Stimulated activated CD4-positive, alpha-beta T cell treated with anti-CD3 and anti-CD28 coated beads, TNF-alpha, amount 100 ng/mL, for 1 hour (primary cell): Measurements from ENCODE around the gene MTX3.

Source experiments
- DNase-seq, 3 donors: peaks; one replicate each; pipeline ENCODE4 v3.0.0-alpha.2; 2020; ENCODE audit warnings: low read depth in 3 of 3, low spot score in 1 of 3

MTX3 gene

GRCh38 chr5:79984363-79984762, 6.7 kb downstream of the MTX3 start:
- no peak for DNase-seq

- no peak for DNase-seq
Measured at GRCh38 chr5:79983618-79984017, 7.4 kb downstream of the MTX3 start.

- no peak for DNase-seq
Measured at GRCh38 chr5:79982136-79982535, 8.9 kb downstream of the MTX3 start.

- no peak for DNase-seq
Measured at GRCh38 chr5:79976759-79977515, 14.1 kb downstream of the MTX3 start.

- no peak for DNase-seq
Measured at GRCh38 chr5:79975422-79975821, 15.6 kb downstream of the MTX3 start.

- DNase-seq: no peak
Measured at GRCh38 chr5:79974886-79975285, 16.2 kb downstream of the MTX3 start.

- no peak for DNase-seq
Measured at GRCh38 chr5:79973996-79974395, 17.1 kb downstream of the MTX3 start.

GRCh38 chr5:79973511-79973910, 17.6 kb downstream of the MTX3 start:
- no peak for DNase-seq

GRCh38 chr5:79971156-79971555, 19.9 kb downstream of the MTX3 start:
- no peak for DNase-seq

GRCh38 chr5:79966448-79966847, 24.6 kb downstream of the MTX3 start:
- DNase-seq: no peak

- no peak for DNase-seq
Measured at GRCh38 chr5:79964136-79964535, 26.9 kb downstream of the MTX3 start.

GRCh38 chr5:79963261-79964061, 27.6 kb downstream of the MTX3 start:
- DNase-seq: no peak

GRCh38 chr5:79962575-79963222, 28.4 kb downstream of the MTX3 start:
- DNase-seq: no peak

- DNase-seq: no peak
Measured at GRCh38 chr5:79961716-79962574, 29.1 kb downstream of the MTX3 start.

GRCh38 chr5:79959407-79959806, 31.7 kb downstream of the MTX3 start:
- DNase-seq: no peak

- DNase-seq: no peak
Measured at GRCh38 chr5:79955941-79956670, 35.0 kb downstream of the MTX3 start.

GRCh38 chr5:79955356-79955895, 35.6 kb downstream of the MTX3 start:
- DNase-seq: no peak

GRCh38 chr5:79954620-79955019, 36.4 kb downstream of the MTX3 start:
- no peak for DNase-seq

GRCh38 chr5:79947567-79947966, 43.5 kb downstream of the MTX3 start:
- DNase-seq: no peak

- DNase-seq: no peak
Measured at GRCh38 chr5:79938468-79938867, 52.6 kb downstream of the MTX3 start.
